Peyer's patch (tissue), 4 donors: ENCODE results near the gene SSTR3.

Experiments used
- POLR2A ChIP-seq, 2 donors: fragments of 450-650 bp; IDR thresholded peaks; one replicate each; pipeline ENCODE4 v1.5.1; 2017; ENCODE audit warnings: antibody characterized with exemption in 2 of 2, mild to moderate bottlenecking in 2 of 2, moderate library complexity in 2 of 2
- TF ChIP-seq, protein P1 (sequence below), 6 experiments: fragments of 450-650 bp in 4 of 6; fragments of 200-600 bp in 2 of 6; sonication (generic) in 1 of 6; IDR thresholded peaks; one replicate each; pipeline ENCODE4 v1.5.1; 2017 to 2019; ENCODE audit warnings: antibody characterized with exemption in 6 of 6, mild to moderate bottlenecking in 3 of 6, moderate library complexity in 1 of 6

DNA sequence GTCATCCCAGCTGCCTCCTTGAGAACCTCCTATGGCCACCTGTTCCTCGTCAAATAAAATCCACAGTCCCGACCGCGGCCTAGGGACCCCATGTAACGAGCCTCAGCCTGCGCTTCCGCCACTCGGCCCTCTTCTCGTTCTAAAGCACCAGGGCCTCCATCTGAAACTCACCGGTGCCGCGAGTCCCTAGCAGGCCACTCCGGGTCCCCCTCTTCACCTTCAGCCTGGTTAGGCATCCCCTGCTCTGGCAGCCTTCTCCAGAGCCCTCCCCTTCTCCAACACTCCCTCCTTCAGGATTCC lies 2.4 kb upstream of the SSTR3 start:
- no peak for TF ChIP-seq POLR2A (IDR thresholded peaks at IDR 0.05)
- TF ChIP-seq, protein P1, sequence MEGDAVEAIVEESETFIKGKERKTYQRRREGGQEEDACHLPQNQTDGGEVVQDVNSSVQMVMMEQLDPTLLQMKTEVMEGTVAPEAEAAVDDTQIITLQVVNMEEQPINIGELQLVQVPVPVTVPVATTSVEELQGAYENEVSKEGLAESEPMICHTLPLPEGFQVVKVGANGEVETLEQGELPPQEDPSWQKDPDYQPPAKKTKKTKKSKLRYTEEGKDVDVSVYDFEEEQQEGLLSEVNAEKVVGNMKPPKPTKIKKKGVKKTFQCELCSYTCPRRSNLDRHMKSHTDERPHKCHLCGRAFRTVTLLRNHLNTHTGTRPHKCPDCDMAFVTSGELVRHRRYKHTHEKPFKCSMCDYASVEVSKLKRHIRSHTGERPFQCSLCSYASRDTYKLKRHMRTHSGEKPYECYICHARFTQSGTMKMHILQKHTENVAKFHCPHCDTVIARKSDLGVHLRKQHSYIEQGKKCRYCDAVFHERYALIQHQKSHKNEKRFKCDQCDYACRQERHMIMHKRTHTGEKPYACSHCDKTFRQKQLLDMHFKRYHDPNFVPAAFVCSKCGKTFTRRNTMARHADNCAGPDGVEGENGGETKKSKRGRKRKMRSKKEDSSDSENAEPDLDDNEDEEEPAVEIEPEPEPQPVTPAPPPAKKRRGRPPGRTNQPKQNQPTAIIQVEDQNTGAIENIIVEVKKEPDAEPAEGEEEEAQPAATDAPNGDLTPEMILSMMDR (IDR thresholded peaks at IDR 0.05), result no peak
